ENCODE results near the gene PSMD9.

- TF ChIP-seq, protein P1, sequence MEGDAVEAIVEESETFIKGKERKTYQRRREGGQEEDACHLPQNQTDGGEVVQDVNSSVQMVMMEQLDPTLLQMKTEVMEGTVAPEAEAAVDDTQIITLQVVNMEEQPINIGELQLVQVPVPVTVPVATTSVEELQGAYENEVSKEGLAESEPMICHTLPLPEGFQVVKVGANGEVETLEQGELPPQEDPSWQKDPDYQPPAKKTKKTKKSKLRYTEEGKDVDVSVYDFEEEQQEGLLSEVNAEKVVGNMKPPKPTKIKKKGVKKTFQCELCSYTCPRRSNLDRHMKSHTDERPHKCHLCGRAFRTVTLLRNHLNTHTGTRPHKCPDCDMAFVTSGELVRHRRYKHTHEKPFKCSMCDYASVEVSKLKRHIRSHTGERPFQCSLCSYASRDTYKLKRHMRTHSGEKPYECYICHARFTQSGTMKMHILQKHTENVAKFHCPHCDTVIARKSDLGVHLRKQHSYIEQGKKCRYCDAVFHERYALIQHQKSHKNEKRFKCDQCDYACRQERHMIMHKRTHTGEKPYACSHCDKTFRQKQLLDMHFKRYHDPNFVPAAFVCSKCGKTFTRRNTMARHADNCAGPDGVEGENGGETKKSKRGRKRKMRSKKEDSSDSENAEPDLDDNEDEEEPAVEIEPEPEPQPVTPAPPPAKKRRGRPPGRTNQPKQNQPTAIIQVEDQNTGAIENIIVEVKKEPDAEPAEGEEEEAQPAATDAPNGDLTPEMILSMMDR (optimal IDR thresholded peaks at IDR 0.05 in 1 of 3, IDR thresholded peaks at IDR 0.05 in 1 of 3, conservative IDR thresholded peaks at IDR 0.05 in 1 of 3; ENCODE audit: extremely low read depth in 1 of 3, insufficient read depth in 2 of 3, low read length in 3 of 3): peak; percentile 9 to 27 (median 18)
- no peak for TF ChIP-seq EZH2 (IDR thresholded peaks at IDR 0.05; ENCODE audit: low read length)
Observed at GRCh38 chr12:121933522-121934308, 45.1 kb downstream of the PSMD9 start.
